Muscle layer of duodenum (tissue), 2 donors: ENCODE results near the gene KIF6.

Experiments used
- H3K27ac ChIP-seq: one replicate; pipeline ENCODE4 v1.7.0; 2013; ENCODE audit warnings: mild to moderate bottlenecking, low read length
- H3K27me3 ChIP-seq: one replicate; pipeline ENCODE4 v1.7.0; 2013; ENCODE audit warnings: low read depth, mild to moderate bottlenecking, control low read depth, low read length
- H3K36me3 ChIP-seq, 2 donors: one replicate each; pipeline ENCODE4 v1.7.0; 2013; ENCODE audit warnings: low read length in 2 of 2, control low read depth in 1 of 2, mild to moderate bottlenecking in 1 of 2; ENCODE audit not compliant: insufficient read depth in 2 of 2, control insufficient read depth in 1 of 2
- H3K4me1 ChIP-seq, 2 donors: one replicate each; pipeline ENCODE4 v1.7.0; 2013; ENCODE audit warnings: low read length in 2 of 2, mild to moderate bottlenecking in 2 of 2, control low read depth in 1 of 2, moderate library complexity in 1 of 2; ENCODE audit not compliant: insufficient read depth in 2 of 2, control insufficient read depth in 1 of 2
- H3K4me3 ChIP-seq, 2 donors: one replicate each; pipeline ENCODE4 v1.7.0; 2013; ENCODE audit warnings: low read length in 2 of 2, low read depth in 1 of 2, mild to moderate bottlenecking in 1 of 2
- H3K9me3 ChIP-seq, 2 donors: one replicate each; pipeline ENCODE4 v1.7.0; 2013; ENCODE audit warnings: low read length in 2 of 2, control low read depth in 1 of 2, mild to moderate bottlenecking in 1 of 2; ENCODE audit not compliant: control insufficient read depth in 1 of 2
- donor health status: healthy.

The KIF6 gene

GRCh38 chr6:39407446-39407993 lies 317.7 kb downstream of the KIF6 start:
- H3K4me3 ChIP-seq = no peak overlapping the region
- no peak overlapping the region for H3K27ac ChIP-seq
- no peaks in the 10 kb centered on the region for H3K36me3 ChIP-seq
- H3K9me3 ChIP-seq = no peaks in the 10 kb centered on the region
- H3K4me1 ChIP-seq = no peaks in the 10 kb centered on the region
- H3K27me3 ChIP-seq = no peaks in the 10 kb centered on the region

- no peak overlapping the region for H3K4me3 ChIP-seq
- no peaks in the 10 kb centered on the region for H3K9me3 ChIP-seq
- H3K36me3 ChIP-seq = no peaks in the 10 kb centered on the region
- no peaks in the 10 kb centered on the region for H3K4me1 ChIP-seq
- no peaks in the 10 kb centered on the region for H3K27me3 ChIP-seq
- H3K27ac ChIP-seq = no peak overlapping the region
These were observed 320.9 kb downstream of the KIF6 start for GRCh38 chr6:39404312-39404711.

- no peak overlapping the region for H3K4me3 ChIP-seq
- H3K9me3 ChIP-seq = no peaks in the 10 kb centered on the region
- H3K36me3 ChIP-seq = no peaks in the 10 kb centered on the region
- no peaks in the 10 kb centered on the region for H3K4me1 ChIP-seq
- no peaks in the 10 kb centered on the region for H3K27me3 ChIP-seq
- no peak overlapping the region for H3K27ac ChIP-seq
These were observed 321.9 kb downstream of the KIF6 start for GRCh38 chr6:39403304-39403703.

GRCh38 chr6:39402239-39402751 lies 322.9 kb downstream of the KIF6 start:
- no peaks in the 10 kb centered on the region for H3K27me3 ChIP-seq
- H3K27ac ChIP-seq = no peak overlapping the region
- no peaks in the 10 kb centered on the region for H3K4me1 ChIP-seq
- H3K9me3 ChIP-seq = no peaks in the 10 kb centered on the region
- no peak overlapping the region for H3K4me3 ChIP-seq
- no peaks in the 10 kb centered on the region for H3K36me3 ChIP-seq

- H3K4me1 ChIP-seq = no peaks in the 10 kb centered on the region
- H3K36me3 ChIP-seq = no peaks in the 10 kb centered on the region
- no peaks in the 10 kb centered on the region for H3K27me3 ChIP-seq
- no peak overlapping the region for H3K27ac ChIP-seq
- H3K9me3 ChIP-seq = no peaks in the 10 kb centered on the region
- no peak overlapping the region for H3K4me3 ChIP-seq
These were observed 323.8 kb downstream of the KIF6 start for GRCh38 chr6:39401376-39401775.

- Histone ChIP-seq H3K27ac (no peak overlapping the region), H3K9me3 (no peaks in the 10 kb centered on the region), H3K4me1 (no peaks in the 10 kb centered on the region), H3K27me3 (no peaks in the 10 kb centered on the region), H3K36me3 (no peaks in the 10 kb centered on the region), H3K4me3 (no peak overlapping the region)
These were observed 325.2 kb downstream of the KIF6 start for GRCh38 chr6:39400026-39400425.

GRCh38 chr6:39396854-39397253 lies 328.4 kb downstream of the KIF6 start:
- H3K36me3 ChIP-seq = no peaks in the 10 kb centered on the region
- H3K4me1 ChIP-seq = no peaks in the 10 kb centered on the region
- H3K27me3 ChIP-seq = no peaks in the 10 kb centered on the region
- H3K4me3 ChIP-seq = no peak overlapping the region
- no peak overlapping the region for H3K27ac ChIP-seq
- no peaks in the 10 kb centered on the region for H3K9me3 ChIP-seq

- Histone ChIP-seq H3K4me3 (no peak overlapping the region), H3K27me3 (no peaks in the 10 kb centered on the region), H3K36me3 (no peaks in the 10 kb centered on the region), H3K4me1 (no peaks in the 10 kb centered on the region), H3K9me3 (no peaks in the 10 kb centered on the region), H3K27ac (no peak overlapping the region)
These were observed 332.1 kb downstream of the KIF6 start for GRCh38 chr6:39393075-39393474.

GRCh38 chr6:39391182-39391581 lies 334.0 kb downstream of the KIF6 start:
- Histone ChIP-seq H3K9me3 (no peaks in the 10 kb centered on the region), H3K27ac (no peak overlapping the region), H3K4me3 (no peak overlapping the region), H3K27me3 (no peaks in the 10 kb centered on the region), H3K36me3 (no peaks in the 10 kb centered on the region), H3K4me1 (no peaks in the 10 kb centered on the region)

- no peaks in the 10 kb centered on the region for H3K36me3 ChIP-seq
- H3K27ac ChIP-seq = no peak overlapping the region
- H3K9me3 ChIP-seq = no peaks in the 10 kb centered on the region
- no peaks in the 10 kb centered on the region for H3K4me1 ChIP-seq
- no peaks in the 10 kb centered on the region for H3K27me3 ChIP-seq
- H3K4me3 ChIP-seq = no peak overlapping the region
These were observed 335.8 kb downstream of the KIF6 start for GRCh38 chr6:39389484-39389767.

- H3K4me3 ChIP-seq = no peak overlapping the region
These were observed 336.4 kb downstream of the KIF6 start for GRCh38 chr6:39388606-39389483.

GRCh38 chr6:39387785-39388184 lies 337.4 kb downstream of the KIF6 start:
- no peaks in the 10 kb centered on the region for H3K4me1 ChIP-seq
- no peak overlapping the region for H3K4me3 ChIP-seq
- no peaks in the 10 kb centered on the region for H3K27me3 ChIP-seq
- H3K9me3 ChIP-seq = no peaks in the 10 kb centered on the region
- no peak overlapping the region for H3K27ac ChIP-seq
- no peaks in the 10 kb centered on the region for H3K36me3 ChIP-seq

More at GRCh38 chr6:39388606-39389483, 336.4 kb downstream of the KIF6 start:
- H3K9me3 ChIP-seq = no peaks in the 10 kb centered on the region
- no peaks in the 10 kb centered on the region for H3K27me3 ChIP-seq
- no peak overlapping the region for H3K27ac ChIP-seq
- no peaks in the 10 kb centered on the region for H3K4me1 ChIP-seq
- H3K36me3 ChIP-seq = no peaks in the 10 kb centered on the region
